GM18868 (cell line): Measurements from ENCODE around the gene SFMBT2.
A peak's percentile ranks its signal among the peaks of the same experiment; 100 is the strongest.
"Not testable (repeated sequence)": the region's sequence is repeated elsewhere in the genome, so short reads cannot be mapped to it uniquely, and the experiment has no call there.

ENCODE experiments used
- ATAC-seq: cut with Tn5 transposase; IDR thresholded peaks from one replicate; pipeline ENCODE4 v1.9.1; 2021; ENCODE audit warnings: mild to moderate bottlenecking, moderate library complexity; ENCODE audit not compliant: unreplicated experiment

The SFMBT2 gene

DNA sequence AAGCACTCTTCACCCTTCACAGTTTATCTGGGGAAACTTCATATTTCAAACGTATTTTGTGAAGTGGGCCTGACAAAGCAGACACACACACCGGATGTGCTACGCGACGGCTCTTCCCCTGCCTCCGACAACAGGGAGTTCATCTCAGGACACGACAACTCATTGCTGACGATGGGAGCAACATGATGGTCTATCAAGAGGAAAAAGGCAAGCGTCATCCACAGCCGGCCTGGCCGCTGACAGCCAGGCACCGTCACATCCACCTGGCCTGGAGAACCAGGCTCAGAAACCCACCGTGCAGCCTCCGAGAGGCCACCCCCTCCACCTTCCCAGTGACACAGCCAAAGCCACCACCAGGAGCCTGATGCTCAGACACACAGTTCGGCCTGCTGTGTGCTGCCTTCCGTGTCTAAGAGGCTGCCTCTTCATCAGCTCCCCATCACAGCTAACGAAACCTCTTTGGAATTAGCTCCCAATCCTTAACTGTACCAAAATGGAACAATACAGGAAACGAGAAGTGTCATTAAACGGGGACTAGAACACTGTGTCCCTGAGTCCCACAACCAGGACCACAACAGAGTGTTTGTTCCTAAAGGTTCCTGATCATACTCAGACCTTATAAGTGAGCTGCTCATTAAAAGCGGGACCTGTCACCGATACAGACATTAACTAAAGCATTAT is 76.7 kb downstream of the SFMBT2 start:
- no peak for ATAC-seq

GRCh38 chr10:7329219-7329618 is 81.6 kb downstream of the SFMBT2 start:
- no peak for ATAC-seq

GRCh38 chr10:7327885-7328284 is 82.9 kb downstream of the SFMBT2 start:
- no peak for ATAC-seq

GRCh38 chr10:7322623-7323022 is 88.2 kb downstream of the SFMBT2 start:
- no peak for ATAC-seq

DNA sequence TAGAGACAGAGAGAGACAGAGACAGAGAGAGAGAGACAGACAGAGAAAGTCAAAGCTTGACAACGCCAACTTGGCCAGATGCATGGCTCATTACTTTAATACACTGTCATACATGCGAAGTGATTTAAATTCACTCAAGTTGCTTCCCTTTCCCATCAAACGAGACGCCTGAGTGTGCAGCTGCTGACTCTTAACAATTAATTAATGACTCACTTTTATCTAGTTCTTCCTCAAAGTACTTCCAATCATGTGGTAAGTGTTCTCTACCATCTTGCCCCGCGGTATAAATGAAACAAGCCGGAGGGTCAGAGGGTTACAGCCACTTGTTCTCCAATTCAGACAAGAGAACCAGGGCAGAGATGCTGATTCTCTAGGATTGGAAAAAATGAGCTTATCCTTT is 90.8 kb downstream of the SFMBT2 start:
- no peak for ATAC-seq

DNA sequence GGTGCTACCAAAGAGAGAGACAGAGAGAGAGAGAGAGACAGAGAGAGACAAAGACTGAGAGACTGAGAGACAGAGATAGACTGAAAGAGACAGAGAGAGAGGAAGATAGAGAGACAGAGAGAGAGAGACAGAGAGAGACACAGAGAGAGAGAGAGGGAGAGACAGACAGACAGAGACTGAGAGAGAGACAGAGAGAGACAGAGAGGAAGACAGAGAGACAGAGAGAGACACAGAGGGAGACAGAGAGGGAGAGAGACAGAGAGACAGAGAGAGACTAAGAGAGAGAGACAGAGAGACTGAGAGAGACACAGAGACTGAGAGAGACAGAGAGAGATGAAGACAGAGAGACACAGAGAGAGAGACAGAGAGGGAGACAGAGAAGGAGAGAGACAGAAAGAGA is 91.2 kb downstream of the SFMBT2 start:
- ATAC-seq: no peak

GRCh38 chr10:7318836-7319235 is 92.0 kb downstream of the SFMBT2 start:
- ATAC-seq: no peak

- ATAC-seq: peak; percentile 62
These were observed 92.9 kb downstream of the SFMBT2 start for GRCh38 chr10:7317786-7318446.

DNA sequence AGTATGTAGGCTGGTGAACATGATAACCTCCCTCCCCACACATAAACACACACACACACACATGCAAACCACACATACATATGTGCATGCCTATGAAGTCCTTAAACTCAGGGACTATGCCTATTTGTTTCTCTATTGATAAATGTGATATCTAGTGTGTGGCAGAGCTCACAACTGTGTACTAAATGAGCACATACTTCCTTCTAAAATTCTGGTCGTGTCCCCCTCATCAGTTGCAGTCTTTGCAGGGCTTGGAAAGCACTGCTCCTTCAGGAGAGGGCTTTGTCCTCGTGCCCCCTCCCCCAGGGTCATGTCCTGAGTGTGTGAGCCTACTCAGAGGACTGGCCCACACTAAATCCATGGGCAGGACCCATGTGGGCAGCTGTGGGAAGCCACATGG is 94.0 kb downstream of the SFMBT2 start:
- ATAC-seq: no peak

DNA sequence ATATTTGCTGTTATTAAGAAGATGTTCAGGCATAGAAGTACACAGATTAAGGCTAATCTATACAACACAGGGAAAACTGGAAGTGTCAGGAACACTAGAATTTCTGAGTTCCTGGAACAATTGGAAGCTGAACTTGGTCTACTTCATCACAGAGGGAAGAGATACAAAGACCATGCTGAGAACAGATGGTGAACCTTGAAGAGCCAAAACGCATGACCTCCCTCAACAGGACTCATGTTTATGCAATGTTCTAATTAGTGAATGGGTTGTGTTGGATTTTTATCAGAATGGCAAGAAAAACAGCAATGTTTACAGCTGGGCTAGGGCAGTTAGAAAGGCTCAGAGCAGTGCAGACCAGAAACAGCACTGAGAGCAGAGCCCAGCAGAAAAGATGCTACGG is 94.9 kb downstream of the SFMBT2 start:
- no peak for ATAC-seq

DNA sequence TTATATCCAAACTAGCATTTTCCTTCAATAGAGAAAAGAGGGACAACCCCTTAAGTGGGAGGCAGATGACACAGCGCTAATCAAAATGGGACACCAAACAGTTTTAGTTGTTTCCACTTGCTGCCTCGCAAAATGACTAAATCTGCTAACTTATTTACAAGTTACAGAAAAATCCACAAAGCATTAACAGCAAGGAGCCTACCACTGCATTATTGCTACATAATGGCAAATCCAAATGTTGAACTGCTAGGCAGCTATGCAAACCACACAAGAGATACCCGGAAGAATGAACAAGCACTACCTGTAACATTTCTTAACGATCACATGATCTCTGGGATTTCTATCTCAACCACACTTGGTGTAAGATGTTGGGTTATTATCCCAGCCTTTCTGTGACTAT is 96.7 kb downstream of the SFMBT2 start:
- no peak for ATAC-seq

GRCh38 chr10:7312488-7312857 is 98.4 kb downstream of the SFMBT2 start:
- ATAC-seq: no peak

- ATAC-seq: not testable (repeated sequence)
These were observed 98.9 kb downstream of the SFMBT2 start for GRCh38 chr10:7311850-7312487.

GRCh38 chr10:7311218-7311849 is 99.5 kb downstream of the SFMBT2 start:
- ATAC-seq: no peak

DNA sequence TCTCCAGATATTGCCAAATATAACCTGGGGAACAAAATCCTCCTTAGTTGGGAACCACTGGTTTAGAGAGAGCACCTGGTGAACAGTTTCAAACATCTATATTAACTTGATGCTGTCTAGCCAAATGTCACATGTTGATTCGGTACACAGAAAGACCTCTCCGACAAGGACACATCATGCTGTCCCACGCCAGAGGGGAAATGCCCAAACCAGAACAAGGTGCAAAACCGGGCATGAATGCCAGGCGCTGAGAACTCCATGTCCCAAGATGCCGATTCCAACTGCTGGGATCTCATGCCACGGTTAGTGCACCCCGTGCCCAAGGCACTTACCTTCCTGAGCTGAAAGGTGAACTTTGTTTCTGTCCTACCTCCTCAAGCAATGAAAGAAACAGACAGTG is 100.8 kb downstream of the SFMBT2 start:
- no peak for ATAC-seq

DNA sequence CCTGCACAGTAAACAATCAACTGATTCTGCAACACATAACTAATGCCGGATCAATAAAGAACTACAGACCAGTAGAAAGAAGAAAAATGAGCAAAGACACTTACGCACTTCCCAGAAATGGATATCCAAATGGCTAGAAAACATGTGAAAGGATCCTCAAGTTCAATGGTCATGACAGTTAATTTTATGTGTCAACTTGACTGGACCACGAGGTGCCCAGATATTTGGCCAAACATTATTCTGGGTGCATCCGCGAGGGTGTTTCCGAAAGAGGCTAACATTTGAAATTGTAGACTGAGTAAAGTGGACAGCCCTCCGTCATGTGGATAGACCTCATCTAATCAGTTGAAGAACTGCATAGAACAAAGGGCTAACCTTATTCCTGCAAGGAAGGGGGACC is 102.0 kb downstream of the SFMBT2 start:
- ATAC-seq: no peak

- no peak for ATAC-seq
These were observed 104.2 kb downstream of the SFMBT2 start for GRCh38 chr10:7306616-7307015.

GRCh38 chr10:7306147-7306546 is 104.7 kb downstream of the SFMBT2 start:
- peak; percentile 76 for ATAC-seq

DNA sequence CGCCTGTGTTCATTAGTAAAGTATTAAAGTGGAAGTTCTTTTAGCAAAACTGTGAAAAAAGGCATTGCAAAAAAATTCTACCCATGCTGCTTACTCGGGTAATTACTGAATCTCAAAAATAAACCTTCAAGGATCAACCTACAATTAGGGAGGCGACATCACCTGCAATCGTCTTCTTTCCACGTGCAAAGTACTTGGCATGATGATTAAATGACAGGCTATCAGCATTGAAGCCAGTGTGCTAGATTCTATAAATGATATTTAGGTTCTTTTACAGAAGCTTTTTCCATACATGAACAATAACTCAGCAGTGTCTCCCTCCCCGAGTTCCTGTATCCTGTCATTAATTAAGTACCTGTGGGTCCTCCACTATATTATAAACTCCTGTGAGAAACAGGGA is 105.8 kb downstream of the SFMBT2 start:
- ATAC-seq: no peak

GRCh38 chr10:7304110-7304509 is 106.7 kb downstream of the SFMBT2 start:
- no peak for ATAC-seq

- ATAC-seq: no peak
These were observed 107.8 kb downstream of the SFMBT2 start for GRCh38 chr10:7302930-7303557.
